ENCODE results near the gene PRIM1. TPM values are rescaled to one million over a fixed set of nuclear protein-coding genes. Genes with fewer than 3 reads are reported as not detected.

Gene PRIM1
- total and polyA plus RNA-seq, 2 of the 13 experiments (the other 11 are each of a cell fraction or from before 2014, with no cell fraction given): 30.0 to 47.3 TPM

DNA sequence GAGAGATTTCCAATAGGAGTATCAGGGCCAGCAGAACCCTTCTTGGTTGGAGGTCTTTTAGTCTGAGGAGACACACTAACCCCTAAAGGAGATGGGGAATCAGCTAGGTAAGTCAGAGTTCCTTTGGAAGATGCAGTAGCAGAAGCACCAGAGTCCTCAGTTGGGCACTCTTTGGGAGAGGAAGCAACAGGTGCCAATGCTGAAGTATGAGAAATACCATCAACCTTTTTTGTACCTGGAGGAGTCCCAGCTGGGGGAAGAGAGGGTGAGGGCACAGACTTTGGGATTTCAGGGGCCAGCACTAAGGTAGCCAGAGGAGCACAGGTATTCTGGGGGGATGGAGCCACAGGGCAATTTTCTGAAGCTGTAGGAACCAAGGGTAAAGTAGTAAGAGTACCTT, 33.1 kb downstream of the PRIM1 start:
- Histone ChIP-seq H3K4me3 (replicated peaks in 1 of 3; ENCODE audit: insufficient read depth in 1 of 3, low read depth in 2 of 3, low read length in 3 of 3) (no peak overlapping the region), H3K9ac (ENCODE audit: insufficient read depth, low read depth, low read length) (no peak overlapping the region), H3K4me2 (ENCODE audit: low read depth, low read length) (no peak overlapping the region), H4K20me1 (ENCODE audit: insufficient read depth, low read length) (peaks cover 85% of the 10 kb centered on the region), H3K36me3 (replicated peaks in 1 of 2; ENCODE audit: control insufficient read depth in 1 of 2, insufficient read depth in 2 of 2, low read length in 2 of 2) (peaks cover 36 to 68% of the 10 kb centered on the region in 2 experiments), H3K4me1 (ENCODE audit: insufficient read depth, low read length) (peaks cover 58% of the 10 kb centered on the region), H2AFZ (ENCODE audit: low read length) (no peak overlapping the region), H3K27me3 (ENCODE audit: control insufficient read depth in 1 of 2, insufficient read depth in 2 of 2, low read length in 2 of 2) (no peaks in the 10 kb centered on the region; a peak in 1 of 5 replicates), H3K9me3 (ENCODE audit: low read length) (no peaks in the 10 kb centered on the region), H3K27ac (ENCODE audit: extremely low read length, insufficient read depth, low read length) (no peak overlapping the region), H3K79me2 (ENCODE audit: insufficient read depth, low read length) (peaks cover 77% of the 10 kb centered on the region)
- in situ Hi-C loops (cut with HindIII; ENCODE audit: extremely low pct_ligation_motif_present, low pct_unique_long_range_greater_than_20kb) (no loop called here), intact Hi-C loops (cut with micrococcal nuclease; ENCODE audit: unreplicated experiment) (no loop called here)
- DNase-seq (ENCODE audit: low spot score) (no peak), ATAC-seq (no peak), FAIRE-seq (no peak)
- no TSS peak for BruUV-seq (replicated peaks)
- ChIA-PET POLR2A (interaction anchor here (1.0 to 2.7 kb wide), 4 partner anchors 10 to 82 kb away, joined by 3 to 14 read pairs (median 4); partner anchors contain the start of gene PTGES3), CTCF (ENCODE audit: low intra/inter-chr PET ratio, low total read pairs) (no interaction called here)
- TF ChIP-seq ZMYM4 (CRISPR knock-in tag; IDR thresholded peaks at IDR 0.05): no peak
- TF ChIP-seq NFRKB (IDR thresholded peaks at IDR 0.05): no peak
- no peak for TF ChIP-seq ZNF546 (CRISPR knock-in tag; conservative IDR thresholded peaks at IDR 0.05)
- no peak for TF ChIP-seq GFI1 (CRISPR knock-in tag; IDR thresholded peaks at IDR 0.05; ENCODE audit: borderline replicate concordance)
- no peak for TF ChIP-seq ZNF24 (IDR thresholded peaks at IDR 0.05)

DNA sequence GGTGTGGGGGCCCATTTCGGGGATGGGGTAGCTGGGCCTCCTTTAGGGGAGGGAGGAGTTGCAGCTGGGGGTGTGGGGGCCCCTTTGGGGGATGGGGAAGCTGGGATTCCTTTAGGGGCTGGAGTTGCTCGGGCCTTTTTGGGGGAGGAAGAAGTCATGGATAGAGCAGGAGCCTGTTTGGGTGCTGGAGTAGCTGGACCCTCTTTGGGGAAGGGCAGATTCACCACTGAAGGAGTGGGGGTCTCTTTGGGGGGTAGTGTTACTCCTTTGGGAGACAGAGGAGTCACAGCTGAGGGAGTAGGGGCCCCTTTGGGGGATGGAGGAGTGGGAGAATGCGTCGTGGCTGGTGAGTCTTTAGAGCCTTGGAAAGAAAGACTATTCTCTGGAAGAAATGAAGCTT, 33.5 kb downstream of the PRIM1 start:
- H3K4me3 ChIP-seq (replicated peaks in 1 of 3; ENCODE audit: insufficient read depth in 1 of 3, low read depth in 2 of 3, low read length in 3 of 3): no peak overlapping the region
- H3K36me3 ChIP-seq (replicated peaks in 1 of 2; ENCODE audit: control insufficient read depth in 1 of 2, insufficient read depth in 2 of 2, low read length in 2 of 2): peaks cover 39 to 73% of the 10 kb centered on the region in 2 experiments
- FAIRE-seq (no peak), DNase-seq (ENCODE audit: low spot score) (no peak), ATAC-seq (no peak)
- intact Hi-C loops (cut with micrococcal nuclease; ENCODE audit: unreplicated experiment) (no loop called here), in situ Hi-C loops (cut with HindIII; ENCODE audit: extremely low pct_ligation_motif_present, low pct_unique_long_range_greater_than_20kb) (no loop called here)
- 98% methylated on average over 4 of the region's 4 CpGs for WGBS (ENCODE audit: low lambda C conversion rate)
- H3K27me3 ChIP-seq (ENCODE audit: control insufficient read depth in 1 of 2, insufficient read depth in 2 of 2, low read length in 2 of 2): no peaks in the 10 kb centered on the region
- no peaks in the 10 kb centered on the region for H3K9me3 ChIP-seq (ENCODE audit: low read length)
- no peak overlapping the region for H2AFZ ChIP-seq (ENCODE audit: low read length)
- no peak overlapping the region for H3K4me2 ChIP-seq (ENCODE audit: low read depth, low read length)
- H3K9ac ChIP-seq (ENCODE audit: insufficient read depth, low read depth, low read length): no peak overlapping the region
- H4K20me1 ChIP-seq (ENCODE audit: insufficient read depth, low read length): peaks cover 81% of the 10 kb centered on the region
- CTCF ChIA-PET (ENCODE audit: low intra/inter-chr PET ratio, low total read pairs): no interaction called here
- no peak overlapping the region for H3K27ac ChIP-seq (ENCODE audit: extremely low read length, insufficient read depth, low read length)
- H3K79me2 ChIP-seq (ENCODE audit: insufficient read depth, low read length): peaks cover 73% of the 10 kb centered on the region
- POLR2A ChIA-PET: interaction anchor here (0.9 to 1.9 kb wide), 4 partner anchors 9 to 82 kb away, joined by 3 to 5 read pairs (median 4); partner anchors contain the start of gene PTGES3
- BruUV-seq (replicated peaks): no TSS peak
- H3K4me1 ChIP-seq (ENCODE audit: insufficient read depth, low read length): peaks cover 57% of the 10 kb centered on the region
- TF ChIP-seq GATAD2A (CRISPR knock-in tag; IDR thresholded peaks at IDR 0.05) (no peak), SRSF4 (IDR thresholded peaks at IDR 0.05; ENCODE audit: low read depth, low read length, poor library complexity, severe bottlenecking) (no peak), NCOA1 (CRISPR knock-in tag; IDR thresholded peaks at IDR 0.05) (no peak), JUN (CRISPR knock-in tag; IDR thresholded peaks at IDR 0.05) (no peak), RFX5 (IDR thresholded peaks at IDR 0.05; ENCODE audit: low read depth, low read length) (no peak), FOXC1 (CRISPR knock-in tag; IDR thresholded peaks at IDR 0.05; ENCODE audit: borderline replicate concordance) (no peak), ZNF282 (IDR thresholded peaks at IDR 0.05; ENCODE audit: partially characterized antibody) (no peak), ZNF256 (CRISPR knock-in tag; conservative IDR thresholded peaks at IDR 0.05) (no peak)
- TF ChIP-seq, protein P1, sequence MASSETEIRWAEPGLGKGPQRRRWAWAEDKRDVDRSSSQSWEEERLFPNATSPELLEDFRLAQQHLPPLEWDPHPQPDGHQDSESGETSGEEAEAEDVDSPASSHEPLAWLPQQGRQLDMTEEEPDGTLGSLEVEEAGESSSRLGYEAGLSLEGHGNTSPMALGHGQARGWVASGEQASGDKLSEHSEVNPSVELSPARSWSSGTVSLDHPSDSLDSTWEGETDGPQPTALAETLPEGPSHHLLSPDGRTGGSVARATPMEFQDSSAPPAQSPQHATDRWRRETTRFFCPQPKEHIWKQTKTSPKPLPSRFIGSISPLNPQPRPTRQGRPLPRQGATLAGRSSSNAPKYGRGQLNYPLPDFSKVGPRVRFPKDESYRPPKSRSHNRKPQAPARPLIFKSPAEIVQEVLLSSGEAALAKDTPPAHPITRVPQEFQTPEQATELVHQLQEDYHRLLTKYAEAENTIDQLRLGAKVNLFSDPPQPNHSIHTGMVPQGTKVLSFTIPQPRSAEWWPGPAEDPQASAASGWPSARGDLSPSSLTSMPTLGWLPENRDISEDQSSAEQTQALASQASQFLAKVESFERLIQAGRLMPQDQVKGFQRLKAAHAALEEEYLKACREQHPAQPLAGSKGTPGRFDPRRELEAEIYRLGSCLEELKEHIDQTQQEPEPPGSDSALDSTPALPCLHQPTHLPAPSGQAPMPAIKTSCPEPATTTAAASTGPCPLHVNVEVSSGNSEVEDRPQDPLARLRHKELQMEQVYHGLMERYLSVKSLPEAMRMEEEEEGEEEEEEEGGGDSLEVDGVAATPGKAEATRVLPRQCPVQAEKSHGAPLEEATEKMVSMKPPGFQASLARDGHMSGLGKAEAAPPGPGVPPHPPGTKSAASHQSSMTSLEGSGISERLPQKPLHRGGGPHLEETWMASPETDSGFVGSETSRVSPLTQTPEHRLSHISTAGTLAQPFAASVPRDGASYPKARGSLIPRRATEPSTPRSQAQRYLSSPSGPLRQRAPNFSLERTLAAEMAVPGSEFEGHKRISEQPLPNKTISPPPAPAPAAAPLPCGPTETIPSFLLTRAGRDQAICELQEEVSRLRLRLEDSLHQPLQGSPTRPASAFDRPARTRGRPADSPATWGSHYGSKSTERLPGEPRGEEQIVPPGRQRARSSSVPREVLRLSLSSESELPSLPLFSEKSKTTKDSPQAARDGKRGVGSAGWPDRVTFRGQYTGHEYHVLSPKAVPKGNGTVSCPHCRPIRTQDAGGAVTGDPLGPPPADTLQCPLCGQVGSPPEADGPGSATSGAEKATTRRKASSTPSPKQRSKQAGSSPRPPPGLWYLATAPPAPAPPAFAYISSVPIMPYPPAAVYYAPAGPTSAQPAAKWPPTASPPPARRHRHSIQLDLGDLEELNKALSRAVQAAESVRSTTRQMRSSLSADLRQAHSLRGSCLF (CRISPR knock-in tag; IDR thresholded peaks at IDR 0.05; ENCODE audit: borderline replicate concordance): no peak
- TF ChIP-seq, protein P2, sequence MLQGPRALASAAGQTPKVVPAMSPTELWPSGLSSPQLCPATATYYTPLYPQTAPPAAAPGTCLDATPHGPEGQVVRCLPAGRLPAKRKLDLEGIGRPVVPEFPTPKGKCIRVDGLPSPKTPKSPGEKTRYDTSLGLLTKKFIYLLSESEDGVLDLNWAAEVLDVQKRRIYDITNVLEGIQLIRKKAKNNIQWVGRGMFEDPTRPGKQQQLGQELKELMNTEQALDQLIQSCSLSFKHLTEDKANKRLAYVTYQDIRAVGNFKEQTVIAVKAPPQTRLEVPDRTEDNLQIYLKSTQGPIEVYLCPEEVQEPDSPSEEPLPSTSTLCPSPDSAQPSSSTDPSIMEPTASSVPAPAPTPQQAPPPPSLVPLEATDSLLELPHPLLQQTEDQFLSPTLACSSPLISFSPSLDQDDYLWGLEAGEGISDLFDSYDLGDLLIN (CRISPR knock-in tag; IDR thresholded peaks at IDR 0.05; ENCODE audit: borderline replicate concordance): no peak
